GM12874 (cell line): ENCODE measurements around the gene UNC50.

Experiments
- TF ChIP-seq, protein P1 (sequence below): IDR thresholded peaks from 2 replicates; pipeline ENCODE4 v1.5.1; 2011; ENCODE audit warnings: low read depth, mild to moderate bottlenecking, control low read depth, low read length, moderate library complexity; ENCODE audit not compliant: insufficient read depth

Gene UNC50

DNA sequence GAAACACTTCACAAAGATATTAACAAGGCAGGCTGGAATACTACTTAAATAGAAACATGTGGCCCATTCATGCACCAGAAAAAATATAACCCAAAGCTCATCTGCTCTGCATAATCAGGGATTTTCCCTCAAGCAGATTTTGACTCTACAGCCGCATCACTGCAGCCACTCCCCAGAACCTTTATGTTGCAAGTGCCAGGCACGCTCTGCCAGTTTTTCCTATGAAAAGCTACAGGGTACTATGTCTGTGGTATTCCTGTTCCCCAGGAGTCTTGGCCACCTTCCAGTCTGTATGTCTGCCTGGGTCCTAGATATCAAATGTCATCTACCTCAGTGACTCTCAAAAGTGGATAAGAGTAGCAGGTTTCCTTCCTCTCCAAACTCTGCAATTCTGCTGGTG, 3.8 kb upstream of the UNC50 start:
- TF ChIP-seq, protein P1, sequence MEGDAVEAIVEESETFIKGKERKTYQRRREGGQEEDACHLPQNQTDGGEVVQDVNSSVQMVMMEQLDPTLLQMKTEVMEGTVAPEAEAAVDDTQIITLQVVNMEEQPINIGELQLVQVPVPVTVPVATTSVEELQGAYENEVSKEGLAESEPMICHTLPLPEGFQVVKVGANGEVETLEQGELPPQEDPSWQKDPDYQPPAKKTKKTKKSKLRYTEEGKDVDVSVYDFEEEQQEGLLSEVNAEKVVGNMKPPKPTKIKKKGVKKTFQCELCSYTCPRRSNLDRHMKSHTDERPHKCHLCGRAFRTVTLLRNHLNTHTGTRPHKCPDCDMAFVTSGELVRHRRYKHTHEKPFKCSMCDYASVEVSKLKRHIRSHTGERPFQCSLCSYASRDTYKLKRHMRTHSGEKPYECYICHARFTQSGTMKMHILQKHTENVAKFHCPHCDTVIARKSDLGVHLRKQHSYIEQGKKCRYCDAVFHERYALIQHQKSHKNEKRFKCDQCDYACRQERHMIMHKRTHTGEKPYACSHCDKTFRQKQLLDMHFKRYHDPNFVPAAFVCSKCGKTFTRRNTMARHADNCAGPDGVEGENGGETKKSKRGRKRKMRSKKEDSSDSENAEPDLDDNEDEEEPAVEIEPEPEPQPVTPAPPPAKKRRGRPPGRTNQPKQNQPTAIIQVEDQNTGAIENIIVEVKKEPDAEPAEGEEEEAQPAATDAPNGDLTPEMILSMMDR: no peak

GRCh38 chr2:98605076-98605475, 3.3 kb upstream of the UNC50 start:
- TF ChIP-seq, protein P1: no peak

DNA sequence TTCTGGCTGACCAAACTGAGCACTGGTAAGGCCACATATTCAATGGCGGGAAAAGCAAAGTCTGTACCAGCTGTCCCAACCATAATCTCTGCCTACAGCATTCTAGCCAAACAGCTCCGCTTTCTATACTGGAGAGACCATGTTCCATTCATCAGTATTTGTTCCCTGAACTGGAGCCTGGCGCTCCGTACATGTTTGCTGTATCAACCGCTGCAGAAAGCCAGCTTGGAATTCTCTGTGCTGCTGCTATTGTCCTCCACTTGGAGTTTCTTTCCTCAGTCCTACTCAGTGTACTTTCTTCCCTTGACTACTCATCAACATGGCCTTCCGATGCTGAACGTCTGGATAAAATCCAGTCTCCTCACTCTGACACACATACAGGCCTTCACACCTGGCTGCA, 2.0 kb upstream of the UNC50 start:
- TF ChIP-seq, protein P1: no peak

- TF ChIP-seq, protein P1: no peak
Measured at GRCh38 chr2:98607104-98607503, 1.3 kb upstream of the UNC50 start.

DNA sequence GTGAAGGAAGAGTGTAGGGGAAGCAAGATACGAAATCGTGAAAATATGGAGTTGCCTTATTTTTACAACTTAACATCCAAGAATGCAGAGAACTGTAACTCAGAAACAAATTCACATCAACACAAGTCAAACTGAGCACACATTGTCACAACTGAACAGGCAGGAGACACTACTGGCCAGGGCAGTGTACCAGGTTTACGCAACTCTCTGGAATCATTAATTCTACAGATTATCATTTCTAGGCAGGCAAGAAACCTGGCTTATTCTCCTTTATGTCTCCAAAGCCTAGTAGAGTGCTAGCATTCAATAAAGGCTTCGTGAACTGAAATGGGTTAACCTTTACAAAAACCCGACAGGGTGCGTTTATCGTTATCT, 661 bp upstream of the UNC50 start:
- TF ChIP-seq, protein P1: no peak

- TF ChIP-seq, protein P1: no peak
Measured at GRCh38 chr2:98608962-98609604, 694 bp downstream of the UNC50 start.

DNA sequence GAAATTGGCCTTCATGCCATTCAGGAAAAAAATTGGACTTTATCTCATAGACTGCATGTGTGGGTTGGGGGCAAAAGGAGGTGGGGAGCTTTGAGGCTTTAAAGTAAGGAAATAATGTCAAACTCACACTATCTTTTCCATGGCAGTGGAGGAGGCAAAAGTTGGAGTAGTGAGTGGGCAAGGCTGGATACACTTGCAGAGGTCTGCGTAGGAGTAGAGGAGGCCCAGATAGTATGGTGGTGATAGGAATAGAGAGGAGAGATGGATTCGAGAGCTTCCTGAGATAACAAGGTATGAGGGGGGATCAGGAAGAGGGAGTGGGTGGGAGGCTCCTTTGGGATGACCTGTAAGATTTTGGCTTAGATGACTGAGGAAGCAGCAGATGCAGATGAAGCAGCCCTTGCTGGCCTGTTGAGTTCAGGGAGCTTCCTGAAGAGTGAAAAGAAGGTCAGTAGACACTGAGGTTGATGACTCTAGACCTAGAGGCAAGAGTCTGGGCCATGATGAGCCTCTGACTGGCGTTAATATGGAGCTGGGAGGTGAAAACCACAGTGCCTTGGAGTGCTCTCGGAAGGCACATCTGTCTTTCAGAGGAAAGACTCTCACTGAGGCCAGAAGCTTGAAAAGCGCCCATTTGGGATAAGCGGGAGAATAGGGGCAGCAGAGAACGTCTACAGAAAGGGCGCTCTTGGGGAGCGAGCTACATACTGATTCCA, 5.8 kb downstream of the UNC50 start:
- TF ChIP-seq, protein P1: no peak
